Osteocyte (in vitro differentiated cells): ENCODE measurements around the gene PIK3R5. TPM values are rescaled to one million over a fixed set of nuclear protein-coding genes. Genes with fewer than 3 reads are reported as not detected.

Experiments
- DNase-seq: peaks from one replicate; pipeline ENCODE4 v3.0.0; 2021; ENCODE audit warnings: mixed read lengths; ENCODE audit not compliant: unreplicated experiment; ENCODE audit errors: extremely low spot score
- H3K27ac Mint-ChIP-seq: one replicate; pipeline ENCODE4 v1.8.0; 2021; ENCODE audit warnings: mild to moderate bottlenecking, mixed read lengths; ENCODE audit not compliant: unreplicated experiment
- H3K27me3 Mint-ChIP-seq: one replicate; pipeline ENCODE4 v1.8.0; 2021; ENCODE audit warnings: mixed read lengths; ENCODE audit not compliant: unreplicated experiment
- H3K36me3 Mint-ChIP-seq: one replicate; pipeline ENCODE4 v1.8.0; 2021; ENCODE audit warnings: mixed read lengths; ENCODE audit not compliant: unreplicated experiment
- H3K4me1 Mint-ChIP-seq: one replicate; pipeline ENCODE4 v1.8.0; 2021; ENCODE audit warnings: mixed read lengths; ENCODE audit not compliant: unreplicated experiment
- H3K4me3 Mint-ChIP-seq: one replicate; pipeline ENCODE4 v1.8.0; 2021; ENCODE audit warnings: mild to moderate bottlenecking, moderate library complexity, mixed read lengths; ENCODE audit not compliant: unreplicated experiment
- H3K9me3 Mint-ChIP-seq: one replicate; pipeline ENCODE4 v1.8.0; 2021; ENCODE audit warnings: mixed read lengths; ENCODE audit not compliant: unreplicated experiment
- CTCF ChIP-seq: fragments of 200-600 bp; sonication (generic); IDR thresholded peaks from 2 replicates; pipeline ENCODE4 v1.5.0; 2021; ENCODE audit warnings: antibody characterized with exemption, mild to moderate bottlenecking, moderate library complexity
- total RNA-seq: library from RNA; stranded (reverse); gene quantifications from 2 replicates; pipeline ENCODE4 v1.2.1, GENCODE V29; 2021

PIK3R5 gene
- total RNA-seq, 1 donor from 2014 or later = not detected

- no peaks in the 10 kb centered on the region for H3K9me3 Mint-ChIP-seq
- peaks cover 8% of the 10 kb centered on the region for H3K4me1 Mint-ChIP-seq
- TF ChIP-seq CTCF = no peak
- H3K4me3 Mint-ChIP-seq = no peak overlapping the region
- H3K36me3 Mint-ChIP-seq = no peaks in the 10 kb centered on the region
- no peak overlapping the region for H3K27ac Mint-ChIP-seq
- no peak for DNase-seq
- H3K27me3 Mint-ChIP-seq = peaks cover 62% of the 10 kb centered on the region
Observed at GRCh38 chr17:9007052-9007714, 41.7 kb upstream of the PIK3R5 start.

- peaks cover 8% of the 10 kb centered on the region for H3K4me1 Mint-ChIP-seq
- no peak for TF ChIP-seq CTCF
- no peaks in the 10 kb centered on the region for H3K36me3 Mint-ChIP-seq
- H3K4me3 Mint-ChIP-seq = no peak overlapping the region
- peaks cover 68% of the 10 kb centered on the region for H3K27me3 Mint-ChIP-seq
- no peak for DNase-seq
- no peaks in the 10 kb centered on the region for H3K9me3 Mint-ChIP-seq
- H3K27ac Mint-ChIP-seq = no peak overlapping the region
Observed at GRCh38 chr17:9006175-9006767, 40.8 kb upstream of the PIK3R5 start.

- no peak for DNase-seq
- Mint-ChIP-seq H3K27me3 (peaks cover 63% of the 10 kb centered on the region), H3K9me3 (peaks cover 7% of the 10 kb centered on the region), H3K36me3 (no peaks in the 10 kb centered on the region), H3K4me3 (no peak overlapping the region), H3K27ac (no peak overlapping the region), H3K4me1 (peaks cover 8% of the 10 kb centered on the region)
- TF ChIP-seq CTCF = no peak
Observed at GRCh38 chr17:9004961-9005285, 39.4 kb upstream of the PIK3R5 start.

- Mint-ChIP-seq H3K27me3 (peaks cover 59% of the 10 kb centered on the region), H3K4me1 (peaks cover 8% of the 10 kb centered on the region), H3K36me3 (no peaks in the 10 kb centered on the region), H3K27ac (no peak overlapping the region), H3K9me3 (peaks cover 7% of the 10 kb centered on the region), H3K4me3 (no peak overlapping the region)
- TF ChIP-seq CTCF = no peak
- DNase-seq = no peak
Observed at GRCh38 chr17:9004132-9004960, 38.8 kb upstream of the PIK3R5 start.
